Spleen (tissue), 11 donors: ENCODE results near the gene EBF4. TPM values are rescaled to one million over a fixed set of nuclear protein-coding genes. Genes with fewer than 3 reads are reported as not detected.

Experiments
- DNase-seq: peaks from one replicate; pipeline ENCODE4 v3.0.0-alpha.2; 2020
- H3K27ac ChIP-seq, 8 donors: fragments of 200-600 bp; sonication (generic) in 7 of 8; 1 replicate in 4 of 8; 2 replicates in 4 of 8; pipeline versions ENCODE4 v1.5.0 to v1.8.0; 2016 to 2021; ENCODE audit warnings: inconsistent platforms in 4 of 8, mild to moderate bottlenecking in 4 of 8, moderate library complexity in 1 of 8
- H3K27me3 ChIP-seq, 7 donors: fragments of 200-600 bp; sonication (generic) in 6 of 7; replicated peaks in 1 of 7; 1 replicate in 4 of 7; 2 replicates in 3 of 7; pipeline versions ENCODE4 v1.5.0 to v1.8.0; 2016 to 2021; ENCODE audit warnings: inconsistent platforms in 3 of 7, mild to moderate bottlenecking in 1 of 7
- H3K36me3 ChIP-seq, 6 donors: fragments of 200-600 bp; sonication (generic) in 5 of 6; 1 replicate in 4 of 6; 2 replicates in 2 of 6; pipeline versions ENCODE4 v1.5.0 to v1.8.0; 2016 to 2021; ENCODE audit warnings: inconsistent platforms in 2 of 6
- H3K4me1 ChIP-seq, 6 donors: fragments of 200-600 bp; sonication (generic) in 5 of 6; 1 replicate in 3 of 6; 2 replicates in 3 of 6; pipeline versions ENCODE4 v1.5.0 to v1.8.0; 2016 to 2021; ENCODE audit warnings: inconsistent platforms in 3 of 6
- H3K4me3 ChIP-seq, 8 donors: fragments of 200-600 bp; sonication (generic) in 7 of 8; 1 replicate in 4 of 8; 2 replicates in 4 of 8; pipeline versions ENCODE4 v1.5.0 to v1.8.0; 2016 to 2021; ENCODE audit warnings: inconsistent platforms in 4 of 8, mild to moderate bottlenecking in 4 of 8, moderate library complexity in 2 of 8
- H3K9me3 ChIP-seq, 8 donors: fragments of 200-600 bp; sonication (generic) in 7 of 8; 1 replicate in 4 of 8; 2 replicates in 4 of 8; pipeline versions ENCODE4 v1.5.0 to v1.8.0; 2016 to 2021; ENCODE audit warnings: inconsistent platforms in 4 of 8
- CTCF ChIP-seq, 11 experiments: fragments of 200-600 bp in 7 of 11; fragments of 450-650 bp in 4 of 11; sonication (generic) in 4 of 11; IDR thresholded peaks in 8 of 11; conservative IDR thresholded peaks in 3 of 11; 1 replicate in 7 of 11; 2 replicates in 4 of 11; pipeline versions ENCODE4 v1.4.0 to v1.8.0; 2016 to 2021; ENCODE audit warnings: antibody characterized with exemption in 11 of 11, inconsistent platforms in 4 of 11, mild to moderate bottlenecking in 1 of 11
- POLR2A ChIP-seq, 3 donors: fragments of 450-650 bp; IDR thresholded peaks; one replicate each; pipeline ENCODE4 v1.5.1; 2017; ENCODE audit warnings: antibody characterized with exemption in 3 of 3, mild to moderate bottlenecking in 1 of 3
- POLR2AphosphoS5 ChIP-seq, 3 donors: sonication (generic); formaldehyde crosslinking; IDR thresholded peaks; one replicate each; pipeline ENCODE4 v1.5.1; 2017; ENCODE audit warnings: antibody characterized with exemption in 3 of 3
- WGBS, 5 donors: extraction: QIAGEN DNeasy Blood & Tissue Kit in 3 of 5; methylation state at CpG; one replicate each; pipeline versions ENCODE4 v1.1.5 to v1.1.7; 2013 to 2018; 5-methylcytosine and 5-hydroxymethylcytosine counted together
- intact Hi-C: fragments of 100-400 bp; cut with DNase I; formaldehyde crosslinking; loops from one replicate; pipeline ENCODE4 v1.15.0; 2023; ENCODE audit warnings: low total_unique reads
- polyA plus RNA-seq, 3 donors: library from polyadenylated mRNA; stranded (reverse); fragments of 200-250 nt; gene quantifications; one replicate each; pipeline ENCODE4 v1.2.1, GENCODE V29; 2013
- total RNA-seq, 7 donors: library from RNA; depleted of rRNA in 3 of 7; stranded (reverse); fragments of >200 nt in 3 of 7; fragmentation: NEBNext Ultra II Directional in 4 of 7; extraction: Animal tissue kit (Norgen Biotek cat#: 25700) in 4 of 7; gene quantifications; one replicate each; pipeline versions ENCODE4 v1.1.0 to v1.2.1, GENCODE V29; 2016 to 2021
- donor health status: healthy with polysubstance abuse.
- donor health status: DM: no; HTN: no; CAD: no; lungs with moderate emphysema.
- donor health status: DM: no; HTN: no; CAD: no.
- donor health status: Bipolar disorder and iron deficiency.
- donor health status: healthy.
- donor health status: DM: no; HTN: no; CAD: no.
- donor health status: DM: yes; HTN: yes; CAD: no.

The EBF4 gene
- total and polyA plus RNA-seq, 10 donors, result 2.5 to 19.2 (median 6.4) TPM

GRCh38 chr20:2687514-2687913 lies 5.1 kb upstream of the EBF4 start:
- DNase-seq, result peak; percentile 13
- no peaks in the 10 kb centered on the region for H3K36me3 ChIP-seq
- TF ChIP-seq POLR2A (IDR thresholded peaks at IDR 0.05), result no peak
- TF ChIP-seq CTCF (IDR thresholded peaks at IDR 0.05 in 8 of 11, conservative IDR thresholded peaks at IDR 0.05 in 3 of 11), result no peak
- no peak for TF ChIP-seq POLR2AphosphoS5 (IDR thresholded peaks at IDR 0.05)
- no peak overlapping the region for H3K27ac ChIP-seq
- 40 to 55% (median 47%) methylated on average over 6 of the region's 6 CpGs for WGBS, 5 donors
- no peak overlapping the region for H3K4me3 ChIP-seq
- peaks cover 0 to 57% (median 10%) of the 10 kb centered on the region in 7 donors for H3K27me3 ChIP-seq
- no peaks in the 10 kb centered on the region for H3K9me3 ChIP-seq
- intact Hi-C loops, result loop anchor here (10.0 kb wide), 1 partner anchor 167 kb away; no protein-coding TSS in a partner anchor
- H3K4me1 ChIP-seq, result peaks cover 5 to 28% (median 20%) of the 10 kb centered on the region in 6 donors

DNA sequence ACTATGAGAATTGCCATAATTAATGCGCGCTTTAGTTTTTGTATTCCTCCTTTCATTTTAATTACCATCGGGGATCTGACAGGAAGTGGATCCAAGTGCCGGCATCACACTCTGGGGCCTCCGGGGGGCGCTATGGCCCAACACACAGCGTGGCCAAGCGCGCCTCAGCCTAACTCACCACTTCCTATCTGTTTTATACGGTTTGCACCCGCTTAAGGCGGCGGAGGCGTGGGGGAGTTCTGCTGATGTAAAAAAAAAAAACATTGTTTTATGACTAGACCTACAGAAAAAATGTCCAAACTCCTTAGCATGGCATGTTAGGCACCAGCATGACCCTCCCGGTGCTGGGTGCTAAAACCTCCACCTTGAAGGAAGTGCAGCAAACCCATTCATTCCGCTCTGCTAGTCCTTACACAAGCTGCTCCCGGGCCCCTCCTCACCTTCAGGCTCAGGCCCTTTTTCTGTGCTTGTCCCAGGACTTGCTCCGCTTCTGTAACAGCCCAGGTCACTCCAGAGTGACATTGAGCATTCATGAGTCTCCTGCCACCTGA lies 4.5 kb upstream of the EBF4 start:
- TF ChIP-seq CTCF (IDR thresholded peaks at IDR 0.05 in 8 of 11, conservative IDR thresholded peaks at IDR 0.05 in 3 of 11) (peak; percentile 54 to 85 (median 65)), POLR2AphosphoS5 (IDR thresholded peaks at IDR 0.05) (peak; percentile 18 to 33 (median 29)), POLR2A (IDR thresholded peaks at IDR 0.05) (no peak)
- Histone ChIP-seq H3K27ac (no peak overlapping the region), H3K9me3 (no peaks in the 10 kb centered on the region), H3K4me1 (peaks cover 5 to 28% (median 20%) of the 10 kb centered on the region in 6 donors), H3K27me3 (peaks cover 0 to 59% (median 10%) of the 10 kb centered on the region in 7 donors), H3K36me3 (no peaks in the 10 kb centered on the region), H3K4me3 (no peak overlapping the region)
- intact Hi-C loops, result loop anchor here (10.0 kb wide), 1 partner anchor 167 kb away; no protein-coding TSS in a partner anchor
- DNase-seq, result peak; percentile 87
- 14 to 19% (median 14%) methylated on average over 18 of the region's 18 CpGs for WGBS, 5 donors

- no peak for TF ChIP-seq POLR2AphosphoS5 (IDR thresholded peaks at IDR 0.05)
- no peak for TF ChIP-seq CTCF (IDR thresholded peaks at IDR 0.05 in 8 of 11, conservative IDR thresholded peaks at IDR 0.05 in 3 of 11)
- no peak for TF ChIP-seq POLR2A (IDR thresholded peaks at IDR 0.05)
- Histone ChIP-seq H3K27ac (no peak overlapping the region), H3K36me3 (no peaks in the 10 kb centered on the region), H3K27me3 (peaks cover 0 to 80% (median 25%) of the 10 kb centered on the region in 7 donors), H3K9me3 (no peaks in the 10 kb centered on the region), H3K4me1 (peaks cover 11 to 38% (median 27%) of the 10 kb centered on the region in 6 donors), H3K4me3 (no peak overlapping the region)
- no peak for DNase-seq
- 73 to 89% (median 81%) methylated on average over 3 of the region's 3 CpGs for WGBS, 5 donors
- intact Hi-C loops, result no loop called here
Measured at GRCh38 chr20:2690213-2690612, 2.4 kb upstream of the EBF4 start.

- no peak overlapping the region for H3K4me3 ChIP-seq
- DNase-seq, result no peak
- 38 to 48% (median 45%) methylated on average over 6 of the region's 6 CpGs for WGBS, 5 donors
- no peaks in the 10 kb centered on the region for H3K9me3 ChIP-seq
- peaks cover 0 to 85% (median 28%) of the 10 kb centered on the region in 7 donors for H3K27me3 ChIP-seq
- intact Hi-C loops, result no loop called here
- H3K36me3 ChIP-seq, result no peaks in the 10 kb centered on the region
- H3K27ac ChIP-seq, result no peak overlapping the region
- peaks cover 11 to 37% (median 27%) of the 10 kb centered on the region in 6 donors for H3K4me1 ChIP-seq
- TF ChIP-seq CTCF (IDR thresholded peaks at IDR 0.05 in 8 of 11, conservative IDR thresholded peaks at IDR 0.05 in 3 of 11), result no peak
- no peak for TF ChIP-seq POLR2A (IDR thresholded peaks at IDR 0.05)
- TF ChIP-seq POLR2AphosphoS5 (IDR thresholded peaks at IDR 0.05), result no peak
Measured at GRCh38 chr20:2690718-2691117, 1.9 kb upstream of the EBF4 start.
